Measurements from ENCODE around the gene HSPB2. TPM values are rescaled to one million over a fixed set of nuclear protein-coding genes. Genes with fewer than 3 reads are reported as not detected.
"Not testable (repeated sequence)": the region's sequence is repeated elsewhere in the genome, so short reads cannot be mapped to it uniquely, and the experiment has no call there.

Gene HSPB2
- total RNA-seq, 1 donor from 2014 or later: 0.82 TPM

GRCh38 chr11:111913031-111913861 lies 712 bp downstream of the HSPB2 start:
- FAIRE-seq: no peak
- DNase-seq (ENCODE audit: low spot score in 2 of 2): no peak

GRCh38 chr11:111913997-111914396 lies 1.5 kb downstream of the HSPB2 start:
- FAIRE-seq (no peak), DNase-seq (ENCODE audit: low spot score in 2 of 2) (no peak)

- DNase-seq (ENCODE audit: low spot score in 2 of 2): no peak
- FAIRE-seq: no peak
Observed at GRCh38 chr11:111916768-111917167, 4.2 kb downstream of the HSPB2 start.

- no peak for FAIRE-seq
Observed at GRCh38 chr11:111917312-111917711, 4.8 kb downstream of the HSPB2 start.

GRCh38 chr11:111917788-111918187 lies 5.3 kb downstream of the HSPB2 start:
- no peak for FAIRE-seq

More at GRCh38 chr11:111917312-111917711, 4.8 kb downstream of the HSPB2 start:
- no peak for DNase-seq (ENCODE audit: low spot score in 2 of 2)

GRCh38 chr11:111918390-111919256 lies 6.1 kb downstream of the HSPB2 start, which contains the start of gene C11orf52:
Gene C11orf52, plus strand, starts transcription at chr11:111918913. Its CDS starts 60 bp downstream, at chr11:111918973.
- DNase-seq (ENCODE audit: low spot score in 2 of 2) (no peak), FAIRE-seq (no peak)

More at GRCh38 chr11:111917788-111918187, 5.3 kb downstream of the HSPB2 start:
- DNase-seq (ENCODE audit: low spot score in 2 of 2): no peak

GRCh38 chr11:111920908-111921307 lies 8.4 kb downstream of the HSPB2 start:
- DNase-seq (ENCODE audit: low spot score in 2 of 2): no peak
- no peak for FAIRE-seq

GRCh38 chr11:111921541-111922230 lies 9.2 kb downstream of the HSPB2 start:
- DNase-seq (ENCODE audit: low spot score in 2 of 2): no peak

GRCh38 chr11:111922803-111923202 lies 10.3 kb downstream of the HSPB2 start:
- DNase-seq (ENCODE audit: low spot score in 2 of 2) (no peak), FAIRE-seq (no peak)

More at GRCh38 chr11:111921541-111922230, 9.2 kb downstream of the HSPB2 start:
- FAIRE-seq: no peak

- DNase-seq (ENCODE audit: low spot score in 2 of 2) (no peak), FAIRE-seq (no peak)
Observed at GRCh38 chr11:111923351-111923788, 10.8 kb downstream of the HSPB2 start.

GRCh38 chr11:111923951-111924350 lies 11.4 kb downstream of the HSPB2 start:
- no peak for FAIRE-seq
- no peak for DNase-seq (ENCODE audit: low spot score in 2 of 2)

- DNase-seq (ENCODE audit: low spot score in 2 of 2): no peak
- FAIRE-seq: no peak
Observed at GRCh38 chr11:111925953-111926352, 13.4 kb downstream of the HSPB2 start.

- no peak for FAIRE-seq
- peak; percentile 93 for DNase-seq (ENCODE audit: low spot score in 2 of 2)
Observed at GRCh38 chr11:111926505-111927391, 14.2 kb downstream of the HSPB2 start.

GRCh38 chr11:111930472-111930871 lies 17.9 kb downstream of the HSPB2 start:
- FAIRE-seq (no peak), DNase-seq (ENCODE audit: low spot score in 2 of 2) (no peak)

- FAIRE-seq: no peak
- DNase-seq (ENCODE audit: low spot score in 2 of 2): no peak
Observed at GRCh38 chr11:111932611-111932950, 20.0 kb downstream of the HSPB2 start.

GRCh38 chr11:111933176-111933575 lies 20.6 kb downstream of the HSPB2 start:
- FAIRE-seq; DNase-seq (ENCODE audit: low spot score in 2 of 2): not testable (repeated sequence)

GRCh38 chr11:111933872-111934271 lies 21.3 kb downstream of the HSPB2 start:
- no peak for FAIRE-seq

GRCh38 chr11:111934306-111934705 lies 21.8 kb downstream of the HSPB2 start:
- no peak for FAIRE-seq
- no peak for DNase-seq (ENCODE audit: low spot score in 2 of 2)

More at GRCh38 chr11:111933872-111934271, 21.3 kb downstream of the HSPB2 start:
- DNase-seq (ENCODE audit: low spot score in 2 of 2): no peak

GRCh38 chr11:111935317-111936039 lies 22.9 kb downstream of the HSPB2 start:
- DNase-seq (ENCODE audit: low spot score in 2 of 2) (no peak), FAIRE-seq (no peak)
